HuH-7 (cell line): ENCODE measurements around the gene JAKMIP2.
A peak's percentile ranks its signal among the peaks of the same experiment; 100 is the strongest.
"Not testable (repeated sequence)": the region's sequence is repeated elsewhere in the genome, so short reads cannot be mapped to it uniquely, and the experiment has no call there.

ENCODE experiments used
- DNase-seq: peaks from one replicate; pipeline ENCODE4 v3.0.0; 2011; ENCODE audit warnings: low spot score

Gene JAKMIP2

DNA sequence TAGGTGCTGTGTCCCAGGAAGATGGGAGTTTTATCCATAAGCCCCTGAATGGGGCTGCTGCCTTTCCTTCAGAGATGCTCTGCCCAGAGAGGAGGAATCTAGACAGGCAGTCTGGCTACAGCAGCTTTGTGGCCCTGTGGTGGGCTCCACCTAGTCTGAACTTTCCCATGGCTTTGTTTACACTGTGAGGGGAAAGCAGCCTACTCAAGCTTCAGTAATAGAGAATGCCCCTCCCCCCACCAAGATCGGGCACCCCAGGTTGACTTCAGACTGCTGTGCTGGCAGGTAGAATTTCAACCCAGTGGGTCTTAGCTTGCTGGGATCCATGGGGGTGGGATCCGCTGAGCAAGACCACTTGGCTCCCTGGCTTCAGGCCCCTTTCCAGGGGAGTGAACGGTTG, 171.7 kb downstream of the JAKMIP2 start:
- DNase-seq = no peak

DNA sequence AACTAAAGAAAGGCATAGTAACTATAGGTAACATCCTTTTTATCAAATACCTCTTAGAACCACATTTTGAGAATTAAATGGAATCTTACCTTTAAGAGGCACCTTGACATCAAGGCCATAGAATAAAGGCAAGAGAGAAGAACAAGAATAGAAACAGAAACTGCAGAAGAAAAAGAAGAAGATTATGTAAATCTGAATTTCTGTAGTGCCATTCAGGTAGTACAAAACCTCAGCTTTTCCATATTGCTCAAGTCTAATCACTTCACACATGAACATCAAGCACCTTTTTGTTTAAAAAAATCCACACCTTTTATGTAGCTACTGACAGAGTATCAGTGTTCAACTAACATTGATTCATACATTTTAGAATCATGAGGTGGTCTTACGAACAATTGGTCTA, 180.9 kb downstream of the JAKMIP2 start:
- DNase-seq = no peak

DNA sequence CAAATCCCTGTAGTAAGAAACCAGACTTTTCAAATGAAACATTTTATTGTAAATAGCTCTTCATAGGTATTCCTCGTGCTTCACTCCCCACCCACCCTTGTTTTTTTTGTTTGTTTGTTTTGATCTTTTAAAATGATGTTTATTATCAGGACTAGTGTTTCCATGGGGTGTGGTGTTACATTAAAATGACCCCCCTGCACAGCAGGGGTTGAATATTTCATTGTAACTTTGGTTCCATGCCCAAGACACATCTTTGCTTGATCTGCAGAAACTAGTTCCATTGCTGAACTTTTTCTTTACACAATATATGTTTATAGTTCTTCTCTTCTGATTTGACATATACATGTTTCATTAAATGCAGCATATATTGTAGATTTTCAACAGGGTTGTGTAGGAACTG, 191.4 kb downstream of the JAKMIP2 start:
- DNase-seq = no peak

DNA sequence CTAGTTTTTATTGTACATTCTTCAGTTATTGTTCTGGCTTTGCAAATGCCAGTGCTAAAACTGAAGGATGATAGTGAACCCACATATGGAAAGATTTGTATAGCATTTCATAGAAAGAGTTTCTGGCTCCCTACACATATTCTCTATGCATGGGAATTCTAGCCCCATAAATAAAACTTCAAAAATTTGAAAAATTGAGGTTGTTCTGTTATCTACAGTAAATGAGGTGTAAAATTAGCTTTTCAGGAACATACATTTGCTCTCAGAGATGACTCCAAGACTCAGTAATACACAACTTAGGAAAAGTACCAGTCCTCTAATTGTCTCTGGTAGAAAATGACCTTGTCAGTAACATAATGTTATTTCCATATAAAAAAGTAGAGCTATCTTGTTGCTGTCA, 192.4 kb downstream of the JAKMIP2 start:
- no peak for DNase-seq

DNA sequence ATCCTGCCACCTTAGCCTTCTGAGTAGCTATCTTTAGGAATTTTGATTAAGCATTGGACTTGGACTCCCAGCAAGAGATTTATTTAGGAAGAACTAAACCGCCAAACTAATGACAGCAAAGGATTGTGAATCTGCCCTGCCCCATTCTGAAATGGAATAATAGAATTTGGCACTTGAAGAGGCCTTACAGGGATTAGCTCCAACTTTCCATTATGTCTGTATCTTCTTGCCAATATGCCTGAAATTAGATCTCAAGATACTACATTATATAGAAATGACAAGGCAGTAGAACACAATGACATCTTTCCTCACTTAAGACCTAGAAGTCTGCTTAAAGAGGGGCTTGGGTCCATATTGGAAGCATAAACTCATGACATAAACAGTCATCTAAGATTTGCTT, 195.7 kb downstream of the JAKMIP2 start:
- no peak for DNase-seq

DNA sequence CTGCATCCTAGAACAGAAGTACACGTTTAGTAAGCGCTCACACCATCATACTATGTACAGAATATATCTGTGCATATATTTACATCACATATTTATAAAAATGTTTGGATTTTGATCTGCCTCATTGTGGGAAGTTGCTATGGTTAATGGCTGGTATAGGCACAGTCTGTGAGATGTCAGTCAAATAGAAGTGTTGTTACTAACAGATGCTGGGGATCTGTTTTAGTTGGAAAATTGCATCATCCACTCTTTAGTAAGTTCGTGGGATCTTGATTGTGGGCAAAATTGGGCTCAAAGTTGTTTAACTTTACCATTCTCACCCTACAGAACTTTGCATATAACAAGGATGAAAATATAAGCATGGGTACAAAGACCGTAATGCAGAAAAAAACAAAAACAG, 196.3 kb downstream of the JAKMIP2 start:
- DNase-seq = no peak

DNA sequence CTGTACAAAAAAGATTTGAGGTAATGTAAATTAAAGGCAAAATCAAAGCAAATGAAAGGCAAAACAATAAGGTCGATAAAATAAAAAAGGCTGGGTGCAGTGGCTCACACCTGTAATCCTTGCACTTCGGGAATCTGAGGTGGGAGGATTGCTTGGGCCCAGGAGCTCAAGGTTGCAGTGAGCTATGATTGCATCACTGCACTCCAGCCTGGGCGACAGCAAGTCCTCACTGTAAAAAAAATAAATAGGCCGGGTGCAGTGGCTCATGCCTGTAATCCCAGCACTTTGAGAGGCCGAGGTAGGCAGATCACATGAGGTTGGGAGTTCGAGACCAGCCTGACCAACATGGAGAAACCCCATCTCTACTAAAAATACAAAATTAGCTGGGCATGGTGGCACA, 200.3 kb downstream of the JAKMIP2 start:
- not testable (repeated sequence) for DNase-seq

DNA sequence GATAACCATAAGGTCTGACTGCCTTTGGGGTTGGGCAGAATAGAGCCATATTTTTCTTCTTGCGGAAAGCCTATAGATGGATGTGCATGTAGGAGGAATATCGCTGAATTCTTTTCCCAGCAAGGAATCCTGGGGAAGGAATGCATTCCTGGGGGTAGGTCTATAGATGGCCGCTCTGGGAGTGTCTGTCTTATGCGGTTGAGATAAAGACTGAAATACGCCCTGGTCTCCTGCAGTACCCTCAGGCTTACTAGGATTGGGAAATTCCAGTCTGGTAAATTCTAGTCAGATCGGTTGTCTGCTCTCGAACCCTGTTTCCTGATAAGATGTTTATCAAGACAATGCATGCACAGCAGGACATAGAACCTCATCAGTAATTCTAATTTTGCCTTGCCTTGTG, 202.1 kb downstream of the JAKMIP2 start:
- not testable (repeated sequence) for DNase-seq

DNA sequence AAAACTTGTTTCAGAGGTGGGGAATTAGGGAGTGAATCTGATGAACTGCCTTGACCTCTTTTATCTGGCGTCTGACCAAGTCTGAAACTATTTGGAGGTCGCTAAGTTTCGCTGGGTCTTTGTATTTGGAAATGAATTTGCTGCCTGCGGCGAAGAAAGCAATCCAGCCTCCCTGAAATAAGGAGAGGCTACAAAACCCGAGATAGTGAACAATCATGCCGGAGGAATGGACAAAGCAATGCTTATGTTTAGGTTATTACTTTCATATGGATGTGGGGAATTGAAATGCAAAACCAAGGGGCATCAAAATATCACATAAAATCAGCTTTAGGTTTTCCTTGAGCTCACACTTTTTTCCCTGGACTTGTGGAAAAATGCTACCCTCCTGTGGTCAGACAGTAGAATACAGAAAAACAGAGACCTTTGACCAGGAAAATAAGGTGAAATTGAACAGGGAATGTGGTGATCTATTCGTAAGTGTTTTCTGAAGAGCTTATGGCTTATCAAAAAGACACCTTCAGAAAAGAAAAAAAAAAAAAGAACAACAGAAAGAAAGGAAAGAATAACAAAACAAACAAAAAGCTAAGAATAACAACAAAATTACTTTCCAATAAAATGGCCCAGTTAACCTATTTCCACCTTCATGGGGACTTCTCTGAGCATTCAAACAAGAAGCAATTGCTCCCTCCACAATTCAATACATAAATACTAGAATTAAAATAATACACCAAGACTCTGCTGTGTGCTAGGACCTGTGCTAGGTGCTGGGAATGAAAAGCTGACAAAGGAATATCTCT, 204.1 kb downstream of the JAKMIP2 start:
- peak; percentile 8 for DNase-seq

DNA sequence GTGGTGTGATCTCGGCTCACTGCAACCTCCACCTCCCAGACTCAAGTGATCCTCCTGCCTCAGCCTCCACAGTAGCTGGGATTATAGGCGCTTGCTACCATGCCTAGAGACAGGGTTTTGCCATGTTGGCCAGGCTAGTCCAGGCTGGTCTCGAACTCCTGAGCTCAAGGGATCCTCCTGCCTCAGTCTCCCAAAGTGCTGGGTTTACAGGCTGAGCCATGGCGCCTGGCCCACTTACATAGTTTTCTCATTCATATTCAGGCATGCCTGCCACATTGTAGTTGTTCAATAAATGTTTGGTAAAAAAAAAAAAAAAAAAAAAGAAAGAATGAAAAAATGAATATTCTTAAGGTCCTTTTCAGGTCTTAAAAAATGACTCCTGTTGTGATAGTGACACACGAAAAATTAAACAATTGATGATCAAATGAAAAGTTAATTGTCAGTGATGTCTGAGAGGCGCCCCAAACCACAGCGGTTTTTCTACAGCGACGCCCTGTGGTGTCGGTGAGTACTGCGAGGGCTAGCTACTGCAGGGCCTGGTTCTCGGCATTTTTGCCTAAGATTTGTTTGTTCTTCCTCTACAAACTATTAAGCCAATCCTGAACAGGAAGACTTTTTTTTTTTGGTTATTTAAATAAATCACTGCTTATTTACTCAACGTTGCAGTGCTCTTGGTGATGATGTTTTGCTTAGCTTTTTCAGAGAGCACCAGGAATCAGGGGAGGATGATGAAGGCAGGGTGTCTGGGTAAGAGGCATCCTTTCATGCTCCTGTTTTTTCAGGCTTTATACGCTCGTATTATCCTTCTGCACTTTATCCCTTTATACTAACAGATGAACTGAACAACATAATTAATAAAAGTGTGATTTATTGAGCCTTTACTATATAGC, 205.6 kb downstream of the JAKMIP2 start:
- DNase-seq = peak; percentile 19

DNA sequence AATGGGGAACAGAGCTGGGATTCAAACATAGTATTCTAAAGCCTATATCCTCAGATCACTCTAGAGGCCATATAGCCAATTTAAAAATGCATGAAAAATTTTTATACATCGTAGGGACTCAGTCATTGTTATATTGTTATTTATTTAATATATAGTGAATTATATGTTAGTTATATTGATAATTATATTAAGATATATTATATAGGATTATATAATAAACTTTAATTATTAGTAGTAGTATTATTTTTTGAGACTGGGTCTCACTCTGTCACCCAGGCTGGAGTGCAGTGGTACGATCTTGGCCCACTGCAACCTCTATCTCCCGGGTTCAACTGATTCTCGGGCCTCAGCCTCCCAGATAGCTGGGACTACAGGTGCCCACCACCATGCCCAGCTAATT, 206.9 kb downstream of the JAKMIP2 start:
- no peak for DNase-seq

DNA sequence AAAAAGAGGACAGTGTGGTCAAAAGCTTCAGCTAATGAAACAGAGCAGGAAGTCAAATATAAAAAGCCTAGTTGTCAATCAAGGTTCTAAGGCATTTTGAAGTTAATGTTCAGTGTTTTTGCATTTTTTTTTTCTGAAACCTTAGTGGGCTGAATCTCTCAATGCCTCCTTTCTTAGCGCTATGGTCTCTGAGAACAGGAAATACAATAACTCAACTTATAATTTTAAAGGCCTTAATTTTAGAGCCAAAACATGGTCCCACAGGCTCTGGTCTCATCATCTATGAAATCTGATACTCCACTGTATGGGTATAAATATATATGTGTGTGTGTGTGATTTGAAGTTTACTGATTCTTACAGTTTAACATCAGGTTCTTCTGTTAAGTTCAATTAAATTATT, 209.3 kb downstream of the JAKMIP2 start:
- no peak for DNase-seq

DNA sequence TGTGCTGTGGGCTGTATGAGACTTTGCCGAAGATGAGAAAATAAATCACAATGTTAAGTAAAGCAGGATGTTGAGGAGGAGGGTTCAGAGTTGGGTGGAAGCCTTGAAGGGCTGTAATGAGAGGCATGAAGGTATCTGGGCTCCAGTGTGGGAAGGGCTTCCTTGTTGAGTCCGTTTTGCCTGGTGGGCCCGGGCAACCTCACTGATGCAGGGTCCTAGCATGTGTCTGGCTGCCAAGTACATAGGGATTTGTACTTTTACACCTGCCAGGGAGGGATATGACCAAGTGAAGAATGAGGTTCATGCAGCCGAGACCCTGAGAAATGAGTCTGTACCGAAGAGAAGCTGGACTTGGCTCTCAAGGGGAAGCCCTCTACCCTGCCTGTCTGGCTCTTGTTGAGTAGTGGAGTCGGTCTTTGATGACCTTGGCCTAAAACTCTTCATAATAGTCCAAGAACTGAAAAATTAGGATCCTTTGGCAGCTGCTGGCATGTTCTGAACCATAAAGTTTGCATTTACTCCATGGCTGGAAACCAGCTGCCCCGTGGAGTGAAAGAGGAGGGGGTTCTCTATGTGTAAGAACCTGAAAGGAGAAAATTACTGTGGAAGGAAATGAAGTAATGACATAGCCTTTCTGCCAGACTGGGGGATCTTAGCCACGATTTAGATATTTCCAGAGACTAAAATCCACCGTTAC, 213.7 kb downstream of the JAKMIP2 start:
- no peak for DNase-seq

DNA sequence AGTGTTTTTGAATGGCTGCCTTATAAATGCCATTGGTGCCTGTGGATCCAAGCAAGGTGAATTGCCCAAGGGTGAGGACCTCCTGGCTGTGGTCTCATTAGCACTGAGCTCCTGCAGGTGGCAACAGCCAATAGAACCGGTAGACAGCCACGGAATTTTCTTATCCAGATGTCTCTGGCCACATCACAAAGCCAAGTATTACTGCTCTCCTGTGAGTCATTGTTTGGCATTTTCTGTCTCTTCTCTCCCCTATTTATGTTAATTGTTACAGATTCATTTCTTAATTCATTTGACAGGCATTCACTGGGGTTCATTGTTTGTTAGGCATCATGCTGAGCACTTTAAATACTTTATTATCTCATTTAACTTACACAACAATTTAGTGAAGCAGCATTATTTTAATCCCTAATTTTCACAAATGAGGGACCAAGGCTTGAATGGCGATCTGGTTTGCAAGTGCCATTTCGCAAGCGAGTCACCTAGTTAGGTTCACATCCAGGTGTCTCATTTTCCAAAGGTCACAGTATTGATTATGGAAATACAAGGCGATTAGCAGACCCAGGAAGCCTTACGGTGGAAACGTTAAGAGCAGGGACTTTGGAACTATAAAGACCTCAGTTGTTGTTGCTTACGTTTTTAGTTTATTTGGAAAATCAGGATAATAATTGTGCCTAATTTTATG, 214.5 kb downstream of the JAKMIP2 start:
- DNase-seq = no peak

DNA sequence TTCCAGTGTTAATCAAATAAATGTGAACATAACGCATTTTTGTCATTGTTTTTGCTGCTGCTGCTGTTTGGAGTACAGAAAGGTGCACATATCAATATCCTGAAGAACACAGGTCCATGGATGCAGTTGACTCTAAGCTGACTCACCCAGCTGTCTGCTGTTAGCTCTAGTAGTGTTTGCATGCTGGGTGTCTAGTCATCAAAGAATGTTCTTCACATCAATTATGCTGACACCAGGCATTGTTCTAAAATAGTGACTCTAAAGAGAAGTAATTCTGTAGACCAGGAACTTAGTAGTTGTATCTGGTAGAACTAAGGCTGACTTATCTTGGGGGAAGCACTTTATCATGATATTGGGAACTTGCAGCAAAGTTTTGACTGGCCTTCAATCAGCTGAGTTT, 217.0 kb downstream of the JAKMIP2 start:
- no peak for DNase-seq

DNA sequence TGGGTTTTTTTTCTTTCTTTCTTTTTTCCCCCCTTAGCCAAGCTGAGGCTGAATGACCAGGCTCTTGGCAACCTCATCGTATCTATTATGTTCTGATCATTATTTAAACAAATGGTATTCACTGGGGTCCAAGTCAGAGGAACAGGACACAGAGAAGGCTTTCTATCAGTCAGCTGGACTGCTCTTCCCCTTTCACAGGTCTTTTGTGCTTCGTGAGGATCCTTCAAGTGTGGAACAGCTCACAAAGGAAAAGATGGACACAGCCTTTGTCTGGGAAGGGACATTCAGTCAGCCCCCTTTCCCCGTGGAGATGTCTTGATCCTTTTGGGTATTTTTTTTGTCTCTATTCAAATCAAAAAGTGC, 218.4 kb downstream of the JAKMIP2 start:
- DNase-seq = no peak

DNA sequence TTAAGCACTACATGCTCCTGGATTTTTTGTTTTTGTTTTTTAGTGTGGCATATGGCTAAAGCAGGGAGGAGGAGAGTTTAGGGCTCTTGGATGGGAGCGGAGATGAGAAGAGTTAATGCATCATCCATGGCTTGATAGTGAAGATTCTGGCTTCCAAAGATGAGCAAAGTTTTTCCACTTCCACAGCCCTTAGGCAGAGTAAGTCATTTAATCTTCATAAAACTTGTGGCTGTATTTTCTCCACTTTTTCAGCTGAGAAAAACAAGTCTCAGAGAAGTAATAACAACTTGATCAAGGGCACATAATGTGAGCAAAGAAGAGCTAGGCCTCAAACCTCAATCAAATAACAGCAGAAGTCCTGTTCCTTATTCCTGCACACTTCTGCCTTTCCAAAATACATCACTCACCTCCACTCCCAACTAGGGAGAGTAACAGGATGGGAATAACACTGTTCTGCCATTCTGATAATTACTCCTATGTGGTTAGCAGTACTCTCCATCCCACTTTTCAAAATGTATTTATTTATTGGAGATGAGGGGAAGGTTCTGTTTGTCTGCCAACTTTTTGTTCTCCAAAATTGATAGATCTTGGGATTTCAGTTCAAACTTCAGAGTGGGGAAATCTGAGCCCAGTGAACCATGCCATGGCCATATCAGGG, 218.9 kb downstream of the JAKMIP2 start:
- no peak for DNase-seq

DNA sequence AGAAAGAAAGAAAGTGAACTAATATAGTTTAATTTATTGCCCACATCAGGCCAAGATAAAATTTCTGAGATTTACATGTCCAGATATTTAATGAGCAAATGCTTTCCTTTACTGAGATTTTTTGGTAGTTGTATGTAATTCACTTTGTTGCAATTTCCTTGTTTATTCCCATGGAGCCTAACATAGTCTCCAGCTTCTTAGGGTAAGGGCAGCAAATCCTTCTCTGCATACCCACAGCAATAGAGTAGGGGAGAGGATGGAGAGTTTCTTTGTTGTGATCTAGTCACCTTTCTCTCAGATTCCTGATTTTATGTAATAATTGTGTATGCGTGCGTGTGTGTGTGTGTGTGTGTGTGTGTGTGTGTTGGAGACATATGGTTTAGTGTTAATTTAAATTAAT, 221.1 kb downstream of the JAKMIP2 start:
- no peak for DNase-seq

DNA sequence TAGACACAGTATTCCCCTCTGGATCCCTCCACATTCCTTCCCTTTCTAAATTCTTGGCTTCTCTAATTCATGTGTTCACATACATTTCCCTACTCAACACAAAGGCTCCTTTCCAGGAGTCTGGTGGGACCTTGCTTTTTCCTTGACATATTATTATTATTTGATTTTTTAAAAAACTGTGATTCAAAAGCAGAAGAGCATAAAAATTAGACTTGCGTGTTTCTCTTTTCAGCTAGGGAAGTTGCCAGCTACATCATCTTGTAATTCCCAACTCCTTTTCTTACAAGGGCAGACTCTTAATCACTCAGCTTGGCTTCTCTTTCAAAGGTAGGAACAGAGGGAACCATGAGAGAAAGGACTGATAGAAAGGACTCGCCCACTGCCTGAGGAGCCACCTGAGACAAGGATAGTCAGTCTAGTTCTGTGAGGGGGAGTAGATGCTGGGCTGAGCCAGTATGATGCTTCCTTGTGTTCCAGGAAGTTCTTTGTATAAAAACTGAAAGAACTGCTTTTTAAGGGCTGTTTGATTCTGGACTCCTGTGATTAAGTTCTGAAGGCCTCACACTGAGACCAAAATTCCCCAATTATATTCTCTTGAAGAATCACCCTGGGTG, 221.7 kb downstream of the JAKMIP2 start:
- no peak for DNase-seq

DNA sequence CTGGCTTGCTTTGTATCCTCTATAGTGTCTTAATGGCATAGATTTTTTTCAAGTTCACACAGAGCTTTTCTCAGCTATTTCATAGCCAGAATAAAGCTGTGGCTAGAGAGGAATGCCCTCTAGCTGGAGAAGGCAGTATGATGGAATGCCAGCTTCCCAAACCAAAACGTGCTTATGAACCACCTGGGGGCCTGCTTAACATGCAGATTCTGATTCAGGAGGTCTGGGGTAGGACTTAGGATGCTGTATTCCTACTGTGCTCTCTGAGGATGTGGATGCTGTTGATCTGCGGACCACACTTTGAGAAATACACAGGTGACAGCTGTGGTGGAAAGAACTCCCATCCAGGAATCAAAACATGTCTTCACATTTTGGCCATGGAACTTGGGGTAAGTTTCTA, 222.8 kb downstream of the JAKMIP2 start:
- no peak for DNase-seq

DNA sequence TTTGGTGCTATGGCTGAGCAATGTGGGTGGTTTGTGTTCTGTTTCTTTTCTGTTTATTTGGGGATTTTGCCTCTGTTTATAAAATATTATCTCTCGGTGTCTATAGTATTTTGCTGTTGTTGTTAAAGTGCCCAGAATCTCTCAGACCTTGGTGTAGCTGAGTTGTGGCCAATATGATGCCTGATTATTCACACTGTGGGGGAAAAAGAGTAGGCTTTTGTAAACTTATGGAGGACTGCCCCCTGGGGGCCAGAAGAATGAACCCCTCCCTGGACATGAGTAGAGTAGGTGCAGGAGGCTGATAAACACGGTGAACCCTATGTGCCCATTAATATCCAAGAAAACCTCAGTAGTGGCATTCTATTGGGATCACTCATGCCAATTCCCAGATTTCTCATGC, 223.7 kb downstream of the JAKMIP2 start:
- no peak for DNase-seq
